ENCODE data around the gene BACH2. TPM values are rescaled to one million over a fixed set of nuclear protein-coding genes. Genes with fewer than 3 reads are reported as not detected.
"Not testable (repeated sequence)": the region's sequence is repeated elsewhere in the genome, so short reads cannot be mapped to it uniquely, and the experiment has no call there.

BACH2 gene
- total and polyA plus RNA-seq, 5 donors, result 0.61 to 2.8 (median 1.5) TPM

DNA sequence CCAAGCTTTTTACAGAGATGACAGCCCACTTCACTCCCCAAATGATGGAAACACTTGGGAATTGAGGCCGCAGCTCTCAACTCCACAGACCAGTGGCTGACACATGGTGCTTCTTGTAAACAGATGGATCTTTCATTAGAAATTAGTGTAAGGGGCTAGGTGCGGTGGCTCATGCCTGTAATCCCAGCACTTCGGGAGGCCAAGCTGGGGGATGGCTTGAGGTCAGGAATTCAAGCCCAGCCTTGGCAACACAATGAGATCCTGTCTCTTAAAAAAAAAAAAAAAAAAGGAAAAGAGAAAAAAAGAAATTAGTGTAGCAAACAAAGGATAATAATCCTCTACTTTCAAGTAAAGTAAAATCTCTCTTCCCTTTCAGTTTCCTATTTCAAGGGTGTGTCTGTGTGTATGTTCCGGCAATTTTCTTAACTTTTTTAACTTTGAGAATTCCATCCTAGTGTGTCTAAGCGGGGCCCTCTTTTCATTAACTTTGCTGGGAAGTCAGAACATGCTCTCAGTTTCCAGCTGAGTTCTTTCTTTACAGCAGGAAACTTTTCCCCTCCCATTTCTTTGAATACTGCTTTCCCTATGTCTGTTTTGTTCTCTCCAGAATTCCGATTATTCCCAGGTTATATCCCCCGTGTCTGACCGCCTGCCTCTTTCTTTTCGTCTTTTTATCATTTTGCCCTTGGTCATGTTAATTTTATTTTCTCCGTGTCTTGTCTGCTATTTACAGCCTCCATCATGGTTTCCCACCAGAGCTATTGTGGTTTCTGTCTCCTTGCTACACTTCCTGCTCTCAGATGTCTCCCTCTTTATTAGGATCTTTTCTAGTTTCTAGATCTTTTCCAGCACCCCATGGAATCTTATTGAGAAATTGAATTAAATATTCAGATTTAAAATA lies 386.4 kb downstream of the BACH2 start:
- H3K9me3 ChIP-seq (ENCODE audit: control insufficient read depth, low read length); H3K4me1 ChIP-seq (ENCODE audit: control insufficient read depth, insufficient read depth, low read length); H3K27me3 ChIP-seq (ENCODE audit: control insufficient read depth, insufficient read depth); intact Hi-C loops (cut with DNase I); H3K4me3 ChIP-seq (ENCODE audit: low read length); DNase-seq; ATAC-seq; H3K27ac ChIP-seq (ENCODE audit: low read length): not testable (repeated sequence)
- 66% methylated on average over 10 of the region's 10 CpGs for WGBS

DNA sequence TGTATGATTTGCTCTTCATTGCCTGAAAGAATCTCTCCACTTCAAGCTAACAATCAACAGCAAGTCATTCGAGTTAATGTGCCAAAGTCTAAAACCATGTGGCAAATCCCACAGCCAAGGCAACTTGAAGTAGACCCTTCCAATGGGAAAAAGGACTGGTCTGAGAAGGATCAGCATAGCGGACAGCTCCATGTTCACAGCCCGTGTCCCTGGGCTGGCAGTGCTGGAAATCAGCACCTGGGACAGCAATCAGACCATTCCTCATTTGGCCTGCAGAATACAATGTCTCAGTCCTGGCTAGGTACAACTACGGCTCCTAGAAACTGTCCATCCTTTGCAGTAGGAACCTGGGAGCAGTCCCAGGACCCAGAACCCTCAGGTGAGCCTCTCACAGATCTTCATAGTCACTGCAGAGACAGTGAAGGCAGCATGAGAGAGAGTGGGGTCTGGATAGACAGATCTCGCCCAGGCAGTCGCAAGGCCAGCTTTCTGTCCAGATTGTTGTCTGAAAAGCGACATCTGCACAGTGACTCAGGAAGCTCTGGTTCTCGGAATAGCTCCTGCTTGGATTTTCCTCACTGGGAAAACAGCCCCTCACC lies 401.3 kb downstream of the BACH2 start:
- Histone ChIP-seq H3K27me3 (ENCODE audit: control insufficient read depth, insufficient read depth) (no peaks in the 10 kb centered on the region), H3K4me3 (ENCODE audit: low read length) (no peak overlapping the region), H3K9me3 (ENCODE audit: control insufficient read depth, low read length) (no peaks in the 10 kb centered on the region), H3K4me1 (ENCODE audit: control insufficient read depth, insufficient read depth, low read length) (no peaks in the 10 kb centered on the region), H3K27ac (ENCODE audit: low read length) (no peak overlapping the region)
- intact Hi-C loops (cut with DNase I), result no loop called here
- DNase-seq, result no peak
- WGBS, result 36% methylated on average over 8 of the region's 8 CpGs
- ATAC-seq, result peak; percentile 43 to 51

DNA sequence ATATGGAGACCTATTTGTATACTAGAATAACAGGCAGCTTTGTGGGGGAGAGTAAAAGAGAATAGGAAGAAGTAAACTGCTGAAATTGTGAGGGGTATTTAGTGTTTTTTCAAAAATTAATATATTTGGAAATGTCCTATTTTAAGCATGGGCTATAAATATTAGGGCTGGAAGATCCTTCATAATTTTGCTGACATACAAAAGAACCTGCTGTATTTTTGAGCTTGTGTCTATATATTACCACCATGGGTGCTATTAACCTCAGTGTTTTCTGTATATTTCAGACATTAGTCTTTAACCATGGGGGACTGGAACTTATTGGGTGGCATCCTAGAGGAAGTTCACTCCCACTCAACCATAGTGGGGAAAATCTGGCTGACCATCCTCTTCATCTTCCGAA lies 402.5 kb downstream of the BACH2 start, which contains the start of gene GJA10:
Gene GJA10, plus strand, starts transcription at position 301 of the 400 bp plus-strand sequence. Its CDS starts 0 bp downstream, at position 301.
- WGBS, result 98% methylated on average over 1 of the region's 1 CpG
- no peak for ATAC-seq
- no peak for DNase-seq

DNA sequence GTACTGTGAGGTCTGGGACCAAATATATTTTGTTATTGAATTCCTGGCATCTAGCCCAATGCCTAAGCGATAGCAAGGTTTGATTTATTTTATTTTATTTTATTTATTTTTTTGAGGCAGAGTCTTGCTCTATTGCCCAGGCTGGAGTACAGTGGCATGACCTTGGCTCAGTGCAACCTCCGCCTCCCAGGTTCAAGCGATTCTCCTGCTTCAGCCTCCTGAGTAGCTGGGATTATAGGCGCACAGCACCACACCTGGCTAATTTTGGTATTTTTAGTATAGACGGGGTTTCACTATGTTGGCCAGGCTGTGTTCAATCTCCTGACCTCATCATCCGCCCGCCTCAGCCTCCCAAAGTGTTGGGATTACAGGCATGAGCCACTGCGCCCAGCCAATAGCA lies 404.1 kb downstream of the BACH2 start:
- H3K27ac ChIP-seq (ENCODE audit: low read length); H3K4me1 ChIP-seq (ENCODE audit: control insufficient read depth, insufficient read depth, low read length); ATAC-seq; H3K9me3 ChIP-seq (ENCODE audit: control insufficient read depth, low read length); intact Hi-C loops (cut with DNase I); H3K4me3 ChIP-seq (ENCODE audit: low read length); H3K27me3 ChIP-seq (ENCODE audit: control insufficient read depth, insufficient read depth); DNase-seq: not testable (repeated sequence)
- 80% methylated on average over 8 of the region's 8 CpGs for WGBS

More for the DNA sequence above, 402.5 kb downstream of the BACH2 start, which contains the start of gene GJA10:
- no peaks in the 10 kb centered on the region for H3K9me3 ChIP-seq (ENCODE audit: control insufficient read depth, low read length)
- H3K4me1 ChIP-seq (ENCODE audit: control insufficient read depth, insufficient read depth, low read length), result no peaks in the 10 kb centered on the region
- no peaks in the 10 kb centered on the region for H3K27me3 ChIP-seq (ENCODE audit: control insufficient read depth, insufficient read depth)
- intact Hi-C loops (cut with DNase I), result no loop called here
- H3K4me3 ChIP-seq (ENCODE audit: low read length), result no peak within 1 kb of the TSS
- H3K27ac ChIP-seq (ENCODE audit: low read length), result no peak within 1 kb of the TSS

DNA sequence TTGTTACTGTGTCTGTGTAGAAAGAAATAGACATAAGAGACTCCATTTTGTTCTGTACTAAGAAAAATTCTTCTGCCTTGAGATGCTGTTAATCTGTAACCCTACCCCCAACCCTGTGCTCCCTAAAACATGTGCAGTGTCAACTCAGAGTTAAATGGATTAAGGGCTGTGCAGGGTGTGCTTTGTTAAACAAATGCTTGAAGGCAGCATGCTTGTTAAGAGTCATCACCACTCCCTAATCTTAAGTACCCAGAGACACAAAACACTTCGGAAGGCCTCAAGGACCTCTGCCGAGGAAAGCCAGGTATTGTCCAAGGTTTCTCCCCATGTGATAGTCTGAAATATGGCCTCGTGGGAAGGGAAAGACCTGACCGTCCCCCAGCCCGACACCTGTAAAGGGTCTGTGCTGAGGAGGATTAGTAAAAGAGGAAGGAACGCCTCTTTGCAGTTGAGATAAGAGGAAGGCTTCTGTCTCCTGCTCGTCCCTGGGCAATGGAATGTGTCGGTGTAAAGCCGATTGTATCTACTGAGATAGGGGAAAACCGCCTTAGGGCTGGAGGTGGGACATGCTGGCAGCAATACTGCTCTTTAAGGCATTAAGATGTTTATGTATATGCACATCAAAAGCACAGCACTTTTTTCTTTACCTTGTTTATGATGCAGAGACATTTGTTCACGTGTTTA lies 405.7 kb downstream of the BACH2 start:
- intact Hi-C loops (cut with DNase I); H3K27me3 ChIP-seq (ENCODE audit: control insufficient read depth, insufficient read depth); H3K4me1 ChIP-seq (ENCODE audit: control insufficient read depth, insufficient read depth, low read length); H3K4me3 ChIP-seq (ENCODE audit: low read length); H3K9me3 ChIP-seq (ENCODE audit: control insufficient read depth, low read length); DNase-seq; ATAC-seq; H3K27ac ChIP-seq (ENCODE audit: low read length): not testable (repeated sequence)
- 5% methylated on average over 10 of the region's 11 CpGs for WGBS

DNA sequence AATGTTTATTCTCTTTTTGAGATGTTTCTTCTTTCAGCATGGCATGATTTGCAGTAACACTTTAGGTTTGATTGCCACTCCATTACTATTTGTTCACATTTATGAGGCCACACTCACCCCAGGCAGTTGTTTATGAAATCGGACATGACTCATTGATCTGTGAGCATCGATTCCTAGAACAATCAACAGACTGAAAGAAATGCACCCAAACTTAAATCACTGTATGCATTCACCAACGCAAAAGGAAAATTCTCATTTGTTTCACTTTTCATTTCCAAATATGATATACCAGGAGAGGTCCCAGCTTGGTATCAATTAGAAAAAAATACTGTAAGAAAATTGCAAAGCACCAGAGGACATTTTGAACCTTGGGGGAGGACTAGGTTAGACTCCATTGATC lies 407.8 kb downstream of the BACH2 start:
- intact Hi-C loops (cut with DNase I), result no loop called here

DNA sequence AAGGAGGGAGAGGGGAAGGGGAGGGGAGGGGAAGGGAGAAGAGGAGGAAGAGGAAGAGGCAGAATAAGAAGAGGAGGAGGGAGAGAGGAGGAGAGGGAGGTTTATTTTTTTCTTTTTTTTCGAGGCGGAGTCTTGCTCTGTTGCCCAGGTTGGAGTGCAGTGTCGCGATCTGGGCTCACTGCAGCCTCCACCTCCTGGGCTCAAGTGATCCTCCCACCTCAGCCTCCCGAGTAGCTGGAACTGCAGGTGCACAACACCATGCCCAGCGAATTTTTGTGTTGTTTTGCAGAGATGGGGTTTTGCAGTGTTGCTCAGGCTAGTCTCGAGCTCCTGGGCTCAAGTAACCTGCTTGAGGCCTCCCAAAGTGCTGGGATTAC lies 408.5 kb downstream of the BACH2 start:
- no peaks in the 10 kb centered on the region for H3K27me3 ChIP-seq (ENCODE audit: control insufficient read depth, insufficient read depth)

More for the DNA sequence above, 407.8 kb downstream of the BACH2 start:
- Histone ChIP-seq H3K27ac (ENCODE audit: low read length) (no peak overlapping the region), H3K27me3 (ENCODE audit: control insufficient read depth, insufficient read depth) (no peaks in the 10 kb centered on the region), H3K4me3 (ENCODE audit: low read length) (no peak overlapping the region), H3K4me1 (ENCODE audit: control insufficient read depth, insufficient read depth, low read length) (no peaks in the 10 kb centered on the region), H3K9me3 (ENCODE audit: control insufficient read depth, low read length) (no peaks in the 10 kb centered on the region)
- DNase-seq, result no peak
- 83% methylated on average over 3 of the region's 3 CpGs for WGBS
- no peak for ATAC-seq

DNA sequence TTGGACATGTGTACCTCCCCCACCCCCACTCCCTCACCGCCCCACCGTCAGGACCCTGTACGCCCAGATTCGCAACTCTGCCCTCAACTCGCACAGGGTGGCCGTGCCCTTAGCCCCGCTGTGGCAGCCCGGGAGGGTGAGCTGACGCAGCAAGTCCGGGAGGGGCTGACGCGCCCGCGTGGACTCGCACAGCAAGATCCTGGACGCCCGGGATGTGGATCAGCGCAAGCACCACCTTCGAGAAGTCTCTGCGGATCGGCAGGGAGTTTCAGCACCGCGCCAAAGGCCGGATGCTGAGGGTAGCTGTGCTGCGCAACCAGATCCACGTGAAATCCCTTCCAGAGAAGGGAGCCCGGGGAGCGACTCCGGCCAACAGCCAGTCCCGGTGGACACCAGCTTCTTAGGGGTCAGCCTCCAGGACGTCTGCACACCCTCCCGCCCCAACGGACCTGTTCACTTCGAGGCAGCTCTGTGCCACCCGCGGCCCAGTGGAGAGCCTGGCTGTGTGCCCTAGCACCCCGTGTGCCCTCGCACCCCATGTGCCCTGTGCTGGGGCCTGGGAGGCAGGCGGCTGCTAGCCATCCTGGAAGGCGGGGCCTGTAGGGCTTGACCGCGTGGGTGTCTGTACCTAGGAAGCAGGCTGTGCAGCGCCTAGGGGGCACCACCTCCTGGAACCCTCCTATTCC lies 409.0 kb downstream of the BACH2 start:
- whole genome bisulfite sequencing, result 19% methylated on average over 43 of the region's 43 CpGs
- intact Hi-C loops (cut with DNase I), result no loop called here
- no peak overlapping the region for H3K4me3 ChIP-seq (ENCODE audit: low read length)
- DNase-seq (no peak), ATAC-seq (peak in 1 of 2 donors; percentile 54)
- no peaks in the 10 kb centered on the region for H3K9me3 ChIP-seq (ENCODE audit: control insufficient read depth, low read length)
- no peaks in the 10 kb centered on the region for H3K4me1 ChIP-seq (ENCODE audit: control insufficient read depth, insufficient read depth, low read length)
- no peak overlapping the region for H3K27ac ChIP-seq (ENCODE audit: low read length)
- no peaks in the 10 kb centered on the region for H3K27me3 ChIP-seq (ENCODE audit: control insufficient read depth, insufficient read depth)

More for the DNA sequence above, 408.5 kb downstream of the BACH2 start:
- H3K27ac ChIP-seq (ENCODE audit: low read length), result no peak overlapping the region
- H3K4me3 ChIP-seq (ENCODE audit: low read length), result no peak overlapping the region
- 83% methylated on average over 7 of the region's 7 CpGs for WGBS
- intact Hi-C loops (cut with DNase I), result no loop called here
- H3K9me3 ChIP-seq (ENCODE audit: control insufficient read depth, low read length), result no peaks in the 10 kb centered on the region
- no peaks in the 10 kb centered on the region for H3K4me1 ChIP-seq (ENCODE audit: control insufficient read depth, insufficient read depth, low read length)
- no peak for ATAC-seq
- DNase-seq, result no peak

DNA sequence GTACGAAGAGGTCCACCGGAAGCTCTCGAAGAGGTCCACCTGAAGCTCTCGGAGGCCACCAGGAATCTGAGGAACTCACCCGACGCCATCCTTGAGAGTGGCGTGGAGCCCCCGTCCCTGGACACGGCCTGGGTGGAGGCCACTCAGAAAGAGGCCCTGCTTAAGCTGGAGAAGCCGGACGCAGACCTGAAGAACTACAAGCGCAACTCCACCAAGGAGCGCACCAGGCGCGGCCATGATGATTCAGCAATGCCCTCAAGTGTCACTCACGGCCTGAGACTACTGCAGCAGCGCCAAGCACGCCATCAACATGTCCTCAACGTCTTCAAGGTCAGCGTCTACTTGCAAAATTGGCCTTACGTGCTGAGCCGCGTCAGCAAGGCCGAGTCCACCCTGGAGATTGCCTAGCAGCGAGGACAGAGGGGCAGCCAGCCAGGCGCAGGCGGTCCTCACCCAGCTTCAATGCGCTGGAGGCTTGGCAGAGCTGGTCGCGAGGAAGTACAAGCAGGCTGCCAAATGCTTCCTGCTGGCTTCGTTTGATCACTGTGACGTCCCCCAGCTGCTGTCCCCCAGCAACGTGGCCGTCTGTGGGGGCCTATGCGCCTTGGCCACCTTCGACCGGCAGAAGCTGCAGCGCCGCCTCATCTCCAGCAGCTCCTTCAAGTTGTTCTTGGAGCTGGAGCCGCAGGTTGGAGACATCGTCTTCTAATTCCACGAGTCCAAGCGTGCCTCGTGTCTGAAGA lies 410.1 kb downstream of the BACH2 start:
- intact Hi-C loops (cut with DNase I), result no loop called here
- no peaks in the 10 kb centered on the region for H3K4me1 ChIP-seq (ENCODE audit: control insufficient read depth, insufficient read depth, low read length)
- H3K9me3 ChIP-seq (ENCODE audit: control insufficient read depth, low read length), result no peaks in the 10 kb centered on the region
- DNase-seq (no peak), ATAC-seq (no peak)
- no peak overlapping the region for H3K4me3 ChIP-seq (ENCODE audit: low read length)
- H3K27me3 ChIP-seq (ENCODE audit: control insufficient read depth, insufficient read depth), result no peaks in the 10 kb centered on the region
- 85% methylated on average over 44 of the region's 44 CpGs for WGBS
- H3K27ac ChIP-seq (ENCODE audit: low read length), result no peak overlapping the region

All from right cardiac atrium (tissue), 5 donors.